IPS-18c (cell line): ENCODE measurements around the gene AGAP1.

ENCODE experiments used
- H3K4me3 ChIP-seq: 2 replicates; pipeline ENCODE4 v1.7.0; 2013; ENCODE audit warnings: low read depth, mild to moderate bottlenecking, low read length, moderate library complexity; ENCODE audit not compliant: insufficient read depth
- H3K9me3 ChIP-seq: one replicate; pipeline ENCODE4 v1.6.1; 2013; ENCODE audit warnings: mild to moderate bottlenecking, low read length, moderate library complexity; ENCODE audit not compliant: control insufficient read depth, insufficient read depth

AGAP1 gene

GRCh38 chr2:235660484-235661082 is 166.7 kb downstream of the AGAP1 start:
- Histone ChIP-seq H3K9me3 (no peaks in the 10 kb centered on the region), H3K4me3 (0 out of 2 replicates have a peak overlapping the region, but pooled peaks have one; percentile 3)

GRCh38 chr2:235661167-235661937 is 167.5 kb downstream of the AGAP1 start:
- Histone ChIP-seq H3K4me3 (0 out of 2 replicates have a peak overlapping the region, but pooled peaks have one; percentile 3), H3K9me3 (no peaks in the 10 kb centered on the region)

- H3K9me3 ChIP-seq: no peaks in the 10 kb centered on the region
- H3K4me3 ChIP-seq: no peak overlapping the region
These were observed 168.1 kb downstream of the AGAP1 start for GRCh38 chr2:235661952-235662351.

- Histone ChIP-seq H3K9me3 (no peaks in the 10 kb centered on the region), H3K4me3 (no peak overlapping the region)
These were observed 170.0 kb downstream of the AGAP1 start for GRCh38 chr2:235663875-235664274.

- H3K9me3 ChIP-seq: no peaks in the 10 kb centered on the region
- H3K4me3 ChIP-seq: no peak overlapping the region; the same call in 1 of the 2 replicates
These were observed 171.9 kb downstream of the AGAP1 start for GRCh38 chr2:235665661-235666212.

- Histone ChIP-seq H3K9me3 (no peaks in the 10 kb centered on the region), H3K4me3 (peak overlapping the region; percentile 2; the same call in 1 of the 2 replicates)
These were observed 172.5 kb downstream of the AGAP1 start for GRCh38 chr2:235666213-235666781.

GRCh38 chr2:235668782-235669181 is 174.9 kb downstream of the AGAP1 start:
- no peaks in the 10 kb centered on the region for H3K9me3 ChIP-seq
- H3K4me3 ChIP-seq: no peak overlapping the region

GRCh38 chr2:235669269-235669831 is 175.5 kb downstream of the AGAP1 start:
- peak overlapping the region; percentile 56; the same call in 1 of the 2 replicates for H3K4me3 ChIP-seq
- no peaks in the 10 kb centered on the region for H3K9me3 ChIP-seq

GRCh38 chr2:235669983-235670962 is 176.4 kb downstream of the AGAP1 start:
- Histone ChIP-seq H3K4me3 (peak overlapping the region; percentile 56), H3K9me3 (no peaks in the 10 kb centered on the region)

GRCh38 chr2:235670974-235671787 is 177.3 kb downstream of the AGAP1 start:
- Histone ChIP-seq H3K9me3 (no peaks in the 10 kb centered on the region), H3K4me3 (peak overlapping the region; percentile 56)

- H3K4me3 ChIP-seq: no peak overlapping the region
- no peaks in the 10 kb centered on the region for H3K9me3 ChIP-seq
These were observed 178.9 kb downstream of the AGAP1 start for GRCh38 chr2:235672720-235673119.

GRCh38 chr2:235674146-235674545 is 180.3 kb downstream of the AGAP1 start:
- Histone ChIP-seq H3K9me3 (no peaks in the 10 kb centered on the region), H3K4me3 (no peak overlapping the region)

- H3K9me3 ChIP-seq: no peaks in the 10 kb centered on the region
These were observed 181.0 kb downstream of the AGAP1 start for GRCh38 chr2:235674812-235675211.

GRCh38 chr2:235675678-235676535 is 182.1 kb downstream of the AGAP1 start:
- Histone ChIP-seq H3K9me3 (no peaks in the 10 kb centered on the region), H3K4me3 (no peak overlapping the region)

More at GRCh38 chr2:235674812-235675211, 181.0 kb downstream of the AGAP1 start:
- H3K4me3 ChIP-seq: no peak overlapping the region

- no peak overlapping the region for H3K4me3 ChIP-seq
- H3K9me3 ChIP-seq: no peaks in the 10 kb centered on the region
These were observed 182.6 kb downstream of the AGAP1 start for GRCh38 chr2:235676536-235676799.
